ENCODE measurements around the gene MED8. TPM values are rescaled to one million over a fixed set of nuclear protein-coding genes. Genes with fewer than 3 reads are reported as not detected.

Gene MED8
- total and polyA plus RNA-seq, 2 of the 4 experiments (the other 2 are of a cell fraction) = 61.1 to 120 TPM

- Histone ChIP-seq H2BK15ac (ENCODE audit: low read depth, low read length) (no peak overlapping the region), H3K4me1 (ENCODE audit: control insufficient read depth, insufficient read depth, low read length) (no peaks in the 10 kb centered on the region), H2AK5ac (ENCODE audit: low read depth, low read length) (no peak overlapping the region), H3K27ac (ENCODE audit: insufficient read depth, low read length) (no peak overlapping the region), H2BK5ac (ENCODE audit: low read depth, low read length, poor library complexity, severe bottlenecking) (no peak overlapping the region), H2AFZ (replicated peaks; ENCODE audit: low read length, poor library complexity) (no peak overlapping the region), H3K4me3 (ENCODE audit: insufficient read depth, low read depth, low read length) (no peak overlapping the region), H3K18ac (ENCODE audit: low read depth, low read length) (no peak overlapping the region), H2BK20ac (ENCODE audit: low read depth, low read length) (no peak overlapping the region), H4K5ac (ENCODE audit: low read depth, low read length) (no peak overlapping the region), H3K4ac (ENCODE audit: low read depth, low read length) (no peak overlapping the region), H4K91ac (ENCODE audit: insufficient read depth, low read depth, low read length) (no peak overlapping the region), H3K9ac (ENCODE audit: low read depth, low read length) (no peak overlapping the region), H3K23ac (ENCODE audit: low read depth, low read length) (no peak overlapping the region), H4K20me1 (ENCODE audit: insufficient read depth, low read length) (no peaks in the 10 kb centered on the region; the same call in 1 of the 2 replicates), H3K56ac (ENCODE audit: extremely low read depth, insufficient read depth, low read length) (no peak overlapping the region), H3K9me1 (ENCODE audit: insufficient read depth, low read length) (peaks cover 20% of the 10 kb centered on the region; the same call in 1 of the 2 replicates), H3K14ac (replicated peaks; ENCODE audit: low read depth, low read length) (no peak overlapping the region), H3K36me3 (ENCODE audit: control insufficient read depth, insufficient read depth, low read length) (peaks cover 93% of the 10 kb centered on the region), H3K79me1 (ENCODE audit: low read depth in 1 of 2, low read length in 2 of 2) (peaks cover 0 to 4% of the 10 kb centered on the region in 2 experiments; a peak in 1 of 4 replicates), H3K4me2 (ENCODE audit: low read depth, low read length) (no peak overlapping the region), H2BK120ac (ENCODE audit: low read depth, low read length) (no peak overlapping the region), H4K8ac (ENCODE audit: low read depth in 2 of 2, low read length in 2 of 2) (no peak overlapping the region), H3K27me3 (ENCODE audit: control insufficient read depth, insufficient read depth, low read length) (no peaks in the 10 kb centered on the region), H3K9me3 (ENCODE audit: control insufficient read depth, insufficient read depth, low read length) (no peaks in the 10 kb centered on the region), H2AK9ac (replicated peaks; ENCODE audit: low read depth, low read length, poor library complexity) (no peak overlapping the region)
- BruUV-seq (replicated peaks) = no TSS peak
- intact Hi-C loops (cut with micrococcal nuclease) (no loop called here), in situ Hi-C loops (cut with MboI; ENCODE audit: low sequenced_read_pairs) (no loop called here), dilution Hi-C loops (cut with HindIII; ENCODE audit: low sequenced_read_pairs, unreplicated experiment) (no loop called here)
- DNase-seq = no peak
- no peak for TF ChIP-seq POLR2A (IDR thresholded peaks at IDR 0.05; ENCODE audit: low read depth, low read length)
- TF ChIP-seq CEBPB (IDR thresholded peaks at IDR 0.05; ENCODE audit: low read depth, low read length) = no peak
- TF ChIP-seq SMC3 (IDR thresholded peaks at IDR 0.05; ENCODE audit: low read depth, low read length) = no peak
- TF ChIP-seq MAZ (IDR thresholded peaks at IDR 0.05; ENCODE audit: borderline replicate concordance, low read depth, low read length) = no peak
- TF ChIP-seq ELK1 (IDR thresholded peaks at IDR 0.05; ENCODE audit: borderline replicate concordance, low read depth, low read length) = no peak
- TF ChIP-seq CHD1 (IDR thresholded peaks at IDR 0.05; ENCODE audit: low read depth, low read length) = no peak
- TF ChIP-seq FOS (IDR thresholded peaks at IDR 0.05; ENCODE audit: low read depth, low read length) = no peak
- no peak for ATAC-seq (ENCODE audit: low read depth)
- ChIA-PET CTCF (no interaction called here), POLR2A (ENCODE audit: unreplicated experiment) (no interaction called here)
- WGBS, 2 experiments (ENCODE audit: extremely low coverage in 2 of 2, insufficient read length in 1 of 2) = 77% methylated on average over 6 of the region's 11 CpGs; no CpG with 5 or more reads in 1 of the 2 experiments
These were observed 36.6 kb upstream of the MED8 start for GRCh38 chr1:43426221-43426620.

Measured in IMR-90 (cell line).